ENCODE results near the gene ZFYVE21. TPM values are rescaled to one million over a fixed set of nuclear protein-coding genes. Genes with fewer than 3 reads are reported as not detected.

The ZFYVE21 gene
- total RNA-seq, 1 donor from 2014 or later, result 61.3 TPM

DNA sequence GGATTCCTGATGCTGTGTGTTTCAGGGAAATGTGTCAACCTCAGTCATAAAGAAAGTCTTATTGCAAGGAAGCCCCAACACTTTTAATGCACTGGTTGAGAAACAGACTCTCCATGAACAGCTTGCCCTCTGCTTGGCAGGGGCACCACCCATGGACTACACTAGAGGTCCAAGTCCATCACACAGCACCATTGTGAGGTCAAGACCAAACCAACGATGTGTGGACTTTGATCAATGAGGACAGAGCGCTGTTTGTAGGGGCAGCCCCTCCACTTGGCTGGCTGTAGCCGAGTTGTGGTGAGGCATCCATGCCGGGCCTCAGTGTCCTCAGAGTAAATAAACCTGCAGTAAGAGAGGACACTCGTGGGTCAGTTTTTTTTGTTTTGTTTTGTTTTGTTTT, 29.8 kb downstream of the ZFYVE21 start:
- Histone ChIP-seq H3K27ac (no peak overlapping the region), H3K4me3 (no peak overlapping the region), H3K9me3 (no peaks in the 10 kb centered on the region), H3K4me1 (peaks cover 8% of the 10 kb centered on the region), H3K27me3 (no peaks in the 10 kb centered on the region), H3K36me3 (peaks cover 60% of the 10 kb centered on the region)
- no peak for DNase-seq
- TF ChIP-seq, protein P1, sequence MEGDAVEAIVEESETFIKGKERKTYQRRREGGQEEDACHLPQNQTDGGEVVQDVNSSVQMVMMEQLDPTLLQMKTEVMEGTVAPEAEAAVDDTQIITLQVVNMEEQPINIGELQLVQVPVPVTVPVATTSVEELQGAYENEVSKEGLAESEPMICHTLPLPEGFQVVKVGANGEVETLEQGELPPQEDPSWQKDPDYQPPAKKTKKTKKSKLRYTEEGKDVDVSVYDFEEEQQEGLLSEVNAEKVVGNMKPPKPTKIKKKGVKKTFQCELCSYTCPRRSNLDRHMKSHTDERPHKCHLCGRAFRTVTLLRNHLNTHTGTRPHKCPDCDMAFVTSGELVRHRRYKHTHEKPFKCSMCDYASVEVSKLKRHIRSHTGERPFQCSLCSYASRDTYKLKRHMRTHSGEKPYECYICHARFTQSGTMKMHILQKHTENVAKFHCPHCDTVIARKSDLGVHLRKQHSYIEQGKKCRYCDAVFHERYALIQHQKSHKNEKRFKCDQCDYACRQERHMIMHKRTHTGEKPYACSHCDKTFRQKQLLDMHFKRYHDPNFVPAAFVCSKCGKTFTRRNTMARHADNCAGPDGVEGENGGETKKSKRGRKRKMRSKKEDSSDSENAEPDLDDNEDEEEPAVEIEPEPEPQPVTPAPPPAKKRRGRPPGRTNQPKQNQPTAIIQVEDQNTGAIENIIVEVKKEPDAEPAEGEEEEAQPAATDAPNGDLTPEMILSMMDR (IDR thresholded peaks at IDR 0.05), result no peak
- no peak for ATAC-seq
- intact Hi-C loops (cut with DNase I), result no loop called here

DNA sequence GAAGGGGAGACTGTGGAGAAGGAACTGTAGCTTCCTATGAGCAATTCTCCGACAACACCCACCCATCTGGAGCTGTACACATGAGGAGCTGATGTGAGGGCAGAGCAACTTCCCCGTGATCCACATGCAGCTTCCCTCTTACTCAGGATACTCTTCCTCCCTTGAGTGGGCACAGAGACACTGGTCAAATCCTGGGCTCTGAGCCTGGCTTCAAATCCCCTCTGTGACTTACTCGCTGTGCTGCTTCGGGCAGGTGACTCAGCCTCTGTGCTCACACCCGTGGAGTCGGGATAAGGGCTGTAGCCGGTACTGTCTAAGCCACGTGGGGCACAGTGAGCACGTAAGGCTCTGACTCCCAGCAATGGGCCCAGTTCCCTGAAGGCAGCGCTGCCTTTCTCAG, 31.1 kb downstream of the ZFYVE21 start:
- no peaks in the 10 kb centered on the region for H3K9me3 ChIP-seq
- H3K27me3 ChIP-seq, result no peaks in the 10 kb centered on the region
- no peak overlapping the region for H3K4me3 ChIP-seq
- TF ChIP-seq, protein P1 (IDR thresholded peaks at IDR 0.05), result no peak
- ATAC-seq (peak; percentile 65), DNase-seq (no peak)
- H3K36me3 ChIP-seq, result peaks cover 58% of the 10 kb centered on the region
- peaks cover under 1% of the 10 kb centered on the region for H3K4me1 ChIP-seq
- intact Hi-C loops (cut with DNase I), result no loop called here
- no peak overlapping the region for H3K27ac ChIP-seq

DNA sequence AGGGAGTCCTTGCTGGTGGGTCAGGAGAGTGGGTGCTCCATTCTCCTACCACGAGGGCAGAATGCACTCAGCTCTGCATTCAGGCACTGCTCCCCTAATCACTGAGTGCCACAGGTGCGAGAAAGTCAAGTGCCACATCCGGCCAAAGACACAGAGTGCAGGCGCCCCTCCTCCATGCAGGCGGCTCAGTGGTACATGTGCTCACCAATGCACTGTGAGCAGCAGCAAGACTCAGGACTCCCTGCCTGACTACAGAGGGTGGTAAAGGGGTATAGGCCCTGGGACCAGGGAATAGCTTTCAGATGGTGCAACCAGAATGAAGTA, 32.9 kb downstream of the ZFYVE21 start:
- intact Hi-C loops (cut with DNase I), result no loop called here

DNA sequence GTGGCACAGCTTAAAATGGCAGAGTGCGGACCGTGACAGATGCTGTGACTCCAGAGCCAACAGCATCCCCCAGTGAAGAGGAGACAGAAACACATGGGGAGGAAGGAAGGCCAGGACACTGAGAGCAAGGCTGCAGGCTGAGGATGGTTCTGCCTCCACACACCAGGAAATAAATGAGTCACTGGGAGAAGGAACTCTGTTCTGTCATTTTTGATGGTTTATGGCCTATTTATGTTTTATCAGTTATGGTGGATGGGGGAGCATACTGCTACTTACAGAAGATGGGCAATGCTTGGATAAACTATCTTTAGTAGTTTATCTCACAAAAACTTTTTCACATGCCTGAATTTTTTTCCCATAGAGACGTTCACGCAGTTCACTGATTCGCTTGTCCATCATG, 33.8 kb downstream of the ZFYVE21 start:
- DNase-seq (no peak), ATAC-seq (no peak)
- no peaks in the 10 kb centered on the region for H3K4me1 ChIP-seq
- TF ChIP-seq, protein P1 (IDR thresholded peaks at IDR 0.05), result no peak
- peaks cover 62% of the 10 kb centered on the region for H3K36me3 ChIP-seq
- no peak overlapping the region for H3K4me3 ChIP-seq
- no peak overlapping the region for H3K27ac ChIP-seq
- intact Hi-C loops (cut with DNase I), result no loop called here
- no peaks in the 10 kb centered on the region for H3K9me3 ChIP-seq
- no peaks in the 10 kb centered on the region for H3K27me3 ChIP-seq

More for the DNA sequence above, 32.9 kb downstream of the ZFYVE21 start:
- TF ChIP-seq, protein P1 (IDR thresholded peaks at IDR 0.05), result no peak
- H3K27me3 ChIP-seq, result no peaks in the 10 kb centered on the region
- no peak overlapping the region for H3K4me3 ChIP-seq
- no peaks in the 10 kb centered on the region for H3K4me1 ChIP-seq
- no peak overlapping the region for H3K27ac ChIP-seq
- no peaks in the 10 kb centered on the region for H3K9me3 ChIP-seq
- DNase-seq (no peak), ATAC-seq (peak; percentile 30)
- H3K36me3 ChIP-seq, result peaks cover 62% of the 10 kb centered on the region

DNA sequence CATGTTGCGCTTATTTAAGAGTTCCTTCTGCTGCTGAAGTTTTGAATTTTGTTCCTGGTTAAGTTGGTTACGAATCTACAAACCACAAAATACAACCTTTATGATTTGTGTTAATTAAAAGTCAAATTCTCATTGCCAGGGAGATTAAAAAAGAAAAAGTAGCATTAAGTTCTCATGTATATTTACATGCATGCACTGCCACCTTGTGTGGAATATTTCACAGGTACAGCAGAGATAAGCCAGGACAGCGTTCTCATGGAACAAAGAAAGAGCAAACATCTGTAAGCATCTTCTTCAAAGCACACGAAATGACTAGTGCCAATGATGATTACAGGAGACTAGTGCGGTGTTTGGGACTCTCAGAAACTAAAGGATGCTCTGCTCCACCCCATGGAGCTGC, 34.2 kb downstream of the ZFYVE21 start:
- ATAC-seq (no peak), DNase-seq (no peak)
- Histone ChIP-seq H3K27ac (no peak overlapping the region), H3K36me3 (peaks cover 62% of the 10 kb centered on the region), H3K4me1 (no peaks in the 10 kb centered on the region), H3K4me3 (no peak overlapping the region), H3K9me3 (no peaks in the 10 kb centered on the region), H3K27me3 (no peaks in the 10 kb centered on the region)
- TF ChIP-seq, protein P1 (IDR thresholded peaks at IDR 0.05), result no peak
- intact Hi-C loops (cut with DNase I), result no loop called here

DNA sequence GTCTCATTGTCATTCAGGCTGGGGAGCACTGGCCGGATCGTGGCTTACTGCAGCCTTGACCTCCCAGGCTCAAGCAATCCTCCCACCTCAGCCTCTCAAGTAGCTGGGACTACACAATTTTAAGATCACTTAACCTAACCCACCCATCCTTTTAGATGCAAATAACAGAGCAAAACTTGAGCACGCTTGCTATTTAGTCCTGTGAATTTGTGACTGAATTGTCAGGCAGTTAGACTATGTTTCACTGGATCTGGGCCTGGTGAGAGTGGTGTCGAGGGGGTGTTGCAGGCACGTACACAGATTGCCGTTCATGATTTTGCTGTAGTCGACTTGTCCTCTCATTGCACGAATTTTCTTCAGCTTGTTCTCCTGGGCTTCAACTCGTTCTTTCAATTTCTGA, 38.2 kb downstream of the ZFYVE21 start:
- H3K27me3 ChIP-seq, result no peaks in the 10 kb centered on the region
- peaks cover 41% of the 10 kb centered on the region for H3K36me3 ChIP-seq
- no peak overlapping the region for H3K4me3 ChIP-seq
- no peaks in the 10 kb centered on the region for H3K9me3 ChIP-seq
- no peak for DNase-seq
- no peak for ATAC-seq
- H3K4me1 ChIP-seq, result no peaks in the 10 kb centered on the region
- intact Hi-C loops (cut with DNase I), result no loop called here
- TF ChIP-seq, protein P1 (IDR thresholded peaks at IDR 0.05), result no peak
- no peak overlapping the region for H3K27ac ChIP-seq

Data from upper lobe of right lung (tissue), 1 donor.